Measurements from ENCODE around the gene AADACL4. TPM values are rescaled to one million over a fixed set of nuclear protein-coding genes. Genes with fewer than 3 reads are reported as not detected.

The AADACL4 gene
- total and polyA plus RNA-seq, 9 of the 15 experiments (the other 6 are each of a cell fraction or from before 2014, with no cell fraction given) = not detected

DNA sequence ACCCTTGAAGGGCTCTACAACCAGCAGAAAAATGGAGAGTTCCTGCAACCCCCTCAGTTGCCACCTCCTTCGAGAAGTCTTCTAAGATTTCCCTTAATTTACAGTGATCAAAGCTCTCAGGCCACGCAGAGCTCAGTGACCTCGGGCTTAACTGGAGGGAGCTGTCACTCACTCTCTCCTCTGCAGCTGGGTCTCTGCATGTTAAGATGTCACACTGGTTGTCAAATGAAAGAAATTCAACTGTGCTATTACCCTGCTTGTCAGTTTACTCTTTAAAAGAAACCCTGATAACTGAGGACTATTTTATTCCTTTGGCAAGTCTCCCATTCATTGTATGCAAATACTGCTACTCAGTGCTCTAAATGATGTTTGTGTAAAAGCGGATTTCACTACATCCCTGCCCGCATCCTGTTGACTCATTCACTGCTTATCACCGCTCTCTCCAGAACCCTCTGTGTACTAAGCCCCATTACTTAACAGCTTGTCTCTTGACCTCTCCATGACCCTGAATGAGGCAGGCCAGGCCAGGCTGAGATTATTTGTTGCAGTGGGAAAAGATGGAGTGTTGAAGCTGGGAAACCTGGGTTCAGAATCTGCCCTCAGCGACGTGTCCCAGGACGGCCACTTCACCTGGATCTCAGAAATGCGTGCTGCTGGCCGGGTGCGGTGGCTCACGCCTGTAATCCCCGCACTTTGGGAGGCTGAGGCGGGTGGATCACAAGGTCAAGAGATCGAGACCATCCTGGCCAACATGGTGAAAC lies 39.6 kb upstream of the AADACL4 start (continued):
- TF ChIP-seq BRCA1 (IDR thresholded peaks at IDR 0.05) (no peak), BRCA1 (CRISPR knock-in tag; IDR thresholded peaks at IDR 0.05) (no peak), ZNF785 (CRISPR knock-in tag; IDR thresholded peaks at IDR 0.05) (no peak), ZFPM2 (CRISPR knock-in tag; IDR thresholded peaks at IDR 0.05) (no peak), SMARCC2 (IDR thresholded peaks at IDR 0.05; ENCODE audit: low read depth) (peak; percentile 99), NR2C2 (CRISPR knock-in tag; IDR thresholded peaks at IDR 0.05) (peak; percentile 94), NR2C2 (tag; IDR thresholded peaks at IDR 0.05) (peak; percentile 97), ELF4 (CRISPR knock-in tag; IDR thresholded peaks at IDR 0.05) (peak; percentile 74; the same call in 1 of the 2 replicates), DDX20 (tag; IDR thresholded peaks at IDR 0.05; ENCODE audit: low read depth) (0 out of 2 replicates have a peak, but pooled peaks have one; percentile 55), OTX1 (CRISPR knock-in tag; IDR thresholded peaks at IDR 0.05) (peak; percentile 83), NEUROD1 (IDR thresholded peaks at IDR 0.05; ENCODE audit: borderline replicate concordance, low read depth, low read length, partially characterized antibody) (peak; percentile 94), MEIS2 (IDR thresholded peaks at IDR 0.05; ENCODE audit: partially characterized antibody) (peak; percentile 84), RB1 (IDR thresholded peaks at IDR 0.05; ENCODE audit: low read depth) (peak; percentile 26; the same call in 1 of the 2 replicates), CEBPG (CRISPR knock-in tag; IDR thresholded peaks at IDR 0.05) (peak; percentile 77; the same call in 1 of the 2 replicates), CEBPG (tag; conservative IDR thresholded peaks at IDR 0.05 in 1 of 2, IDR thresholded peaks at IDR 0.05 in 1 of 2) (peak; percentile 80 to 84), MCM3 (IDR thresholded peaks at IDR 0.05) (no peak), EP300 (IDR thresholded peaks at IDR 0.05; ENCODE audit: low read length) (peak; percentile 99), ZNF668 (CRISPR knock-in tag; IDR thresholded peaks at IDR 0.05) (no peak), NFIX (CRISPR knock-in tag; IDR thresholded peaks at IDR 0.05; ENCODE audit: low read depth) (no peak)
- TF ChIP-seq, protein P1, sequence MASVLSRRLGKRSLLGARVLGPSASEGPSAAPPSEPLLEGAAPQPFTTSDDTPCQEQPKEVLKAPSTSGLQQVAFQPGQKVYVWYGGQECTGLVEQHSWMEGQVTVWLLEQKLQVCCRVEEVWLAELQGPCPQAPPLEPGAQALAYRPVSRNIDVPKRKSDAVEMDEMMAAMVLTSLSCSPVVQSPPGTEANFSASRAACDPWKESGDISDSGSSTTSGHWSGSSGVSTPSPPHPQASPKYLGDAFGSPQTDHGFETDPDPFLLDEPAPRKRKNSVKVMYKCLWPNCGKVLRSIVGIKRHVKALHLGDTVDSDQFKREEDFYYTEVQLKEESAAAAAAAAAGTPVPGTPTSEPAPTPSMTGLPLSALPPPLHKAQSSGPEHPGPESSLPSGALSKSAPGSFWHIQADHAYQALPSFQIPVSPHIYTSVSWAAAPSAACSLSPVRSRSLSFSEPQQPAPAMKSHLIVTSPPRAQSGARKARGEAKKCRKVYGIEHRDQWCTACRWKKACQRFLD (CRISPR knock-in tag; IDR thresholded peaks at IDR 0.05) = 0 out of 2 replicates have a peak, but pooled peaks have one; percentile 67
- TF ChIP-seq, protein P2, sequence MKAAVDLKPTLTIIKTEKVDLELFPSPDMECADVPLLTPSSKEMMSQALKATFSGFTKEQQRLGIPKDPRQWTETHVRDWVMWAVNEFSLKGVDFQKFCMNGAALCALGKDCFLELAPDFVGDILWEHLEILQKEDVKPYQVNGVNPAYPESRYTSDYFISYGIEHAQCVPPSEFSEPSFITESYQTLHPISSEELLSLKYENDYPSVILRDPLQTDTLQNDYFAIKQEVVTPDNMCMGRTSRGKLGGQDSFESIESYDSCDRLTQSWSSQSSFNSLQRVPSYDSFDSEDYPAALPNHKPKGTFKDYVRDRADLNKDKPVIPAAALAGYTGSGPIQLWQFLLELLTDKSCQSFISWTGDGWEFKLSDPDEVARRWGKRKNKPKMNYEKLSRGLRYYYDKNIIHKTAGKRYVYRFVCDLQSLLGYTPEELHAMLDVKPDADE (conservative IDR thresholded peaks at IDR 0.05; ENCODE audit: control insufficient read depth, low read depth, low read length) = peak; percentile 95
- TF ChIP-seq, protein P3, sequence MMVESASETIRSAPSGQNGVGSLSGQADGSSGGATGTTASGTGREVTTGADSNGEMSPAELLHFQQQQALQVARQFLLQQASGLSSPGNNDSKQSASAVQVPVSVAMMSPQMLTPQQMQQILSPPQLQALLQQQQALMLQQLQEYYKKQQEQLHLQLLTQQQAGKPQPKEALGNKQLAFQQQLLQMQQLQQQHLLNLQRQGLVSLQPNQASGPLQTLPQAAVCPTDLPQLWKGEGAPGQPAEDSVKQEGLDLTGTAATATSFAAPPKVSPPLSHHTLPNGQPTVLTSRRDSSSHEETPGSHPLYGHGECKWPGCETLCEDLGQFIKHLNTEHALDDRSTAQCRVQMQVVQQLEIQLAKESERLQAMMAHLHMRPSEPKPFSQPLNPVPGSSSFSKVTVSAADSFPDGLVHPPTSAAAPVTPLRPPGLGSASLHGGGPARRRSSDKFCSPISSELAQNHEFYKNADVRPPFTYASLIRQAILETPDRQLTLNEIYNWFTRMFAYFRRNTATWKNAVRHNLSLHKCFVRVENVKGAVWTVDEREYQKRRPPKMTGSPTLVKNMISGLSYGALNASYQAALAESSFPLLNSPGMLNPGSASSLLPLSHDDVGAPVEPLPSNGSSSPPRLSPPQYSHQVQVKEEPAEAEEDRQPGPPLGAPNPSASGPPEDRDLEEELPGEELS (CRISPR knock-in tag; IDR thresholded peaks at IDR 0.05; ENCODE audit: borderline replicate concordance) = 0 out of 2 replicates have a peak, but pooled peaks have one; percentile 84

Measured in K562 (cell line).